SW 1271 (cell line): ENCODE measurements around the gene SULF2.

Experiments used
- DNase-seq, 2 experiments: peaks; one replicate each; lab custom pipeline; 2025; lab: John Stamatoyannopoulos, UW

SULF2 gene

DNA sequence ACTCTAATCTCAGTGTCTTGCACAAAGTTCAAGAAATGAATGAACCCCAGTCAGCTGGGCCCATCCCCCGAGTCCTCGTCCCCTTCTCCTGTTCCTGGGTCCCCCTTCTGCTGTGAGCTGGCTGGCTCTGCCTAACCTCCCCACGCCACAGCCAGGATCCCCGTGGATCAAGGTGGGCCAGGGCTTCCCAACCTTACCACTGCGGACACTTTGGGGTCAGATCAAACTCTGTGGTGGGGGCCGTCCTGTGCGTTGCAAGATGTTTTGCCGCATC, 116.2 kb downstream of the SULF2 start:
- no peak for DNase-seq

DNA sequence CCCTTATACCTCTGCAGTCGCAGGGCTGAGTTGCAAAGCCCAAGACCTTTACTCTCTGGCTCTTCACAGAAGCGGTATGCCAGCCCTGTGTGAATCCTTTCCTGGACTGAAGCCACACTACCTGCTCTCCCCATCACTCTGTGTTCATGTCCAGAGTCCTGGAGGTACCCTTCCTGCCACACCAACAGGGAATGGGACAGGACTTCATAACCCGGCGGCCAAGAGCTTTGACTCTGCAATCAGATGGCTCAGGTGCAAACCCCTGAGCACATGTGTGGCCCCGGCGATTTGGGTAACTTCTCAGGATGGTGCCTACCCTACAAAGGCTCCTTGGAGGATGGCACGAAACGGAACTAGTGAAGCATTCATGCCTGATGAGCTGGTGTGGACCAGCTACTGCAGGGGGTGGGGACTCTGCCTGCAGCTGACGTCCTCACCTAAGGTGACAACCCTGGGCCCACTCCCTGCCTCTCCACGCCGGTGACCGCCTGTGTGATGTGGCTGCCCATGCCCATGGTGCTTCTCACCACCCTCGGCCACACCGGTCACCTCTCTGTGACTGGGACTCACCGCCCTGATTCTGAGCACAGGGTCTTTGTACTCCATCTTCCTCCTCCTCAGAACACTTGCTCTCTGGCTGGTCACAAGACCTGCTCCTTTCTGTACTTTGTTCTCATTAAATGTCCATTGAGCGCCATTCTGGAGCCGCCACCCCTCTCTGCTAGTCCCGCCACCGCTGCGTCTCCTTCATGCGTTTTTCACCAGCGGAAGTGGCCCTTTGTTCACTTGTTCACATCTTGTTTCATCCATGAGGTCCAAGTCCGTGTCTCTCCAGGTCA, 116.7 kb downstream of the SULF2 start:
- DNase-seq: no peak

DNA sequence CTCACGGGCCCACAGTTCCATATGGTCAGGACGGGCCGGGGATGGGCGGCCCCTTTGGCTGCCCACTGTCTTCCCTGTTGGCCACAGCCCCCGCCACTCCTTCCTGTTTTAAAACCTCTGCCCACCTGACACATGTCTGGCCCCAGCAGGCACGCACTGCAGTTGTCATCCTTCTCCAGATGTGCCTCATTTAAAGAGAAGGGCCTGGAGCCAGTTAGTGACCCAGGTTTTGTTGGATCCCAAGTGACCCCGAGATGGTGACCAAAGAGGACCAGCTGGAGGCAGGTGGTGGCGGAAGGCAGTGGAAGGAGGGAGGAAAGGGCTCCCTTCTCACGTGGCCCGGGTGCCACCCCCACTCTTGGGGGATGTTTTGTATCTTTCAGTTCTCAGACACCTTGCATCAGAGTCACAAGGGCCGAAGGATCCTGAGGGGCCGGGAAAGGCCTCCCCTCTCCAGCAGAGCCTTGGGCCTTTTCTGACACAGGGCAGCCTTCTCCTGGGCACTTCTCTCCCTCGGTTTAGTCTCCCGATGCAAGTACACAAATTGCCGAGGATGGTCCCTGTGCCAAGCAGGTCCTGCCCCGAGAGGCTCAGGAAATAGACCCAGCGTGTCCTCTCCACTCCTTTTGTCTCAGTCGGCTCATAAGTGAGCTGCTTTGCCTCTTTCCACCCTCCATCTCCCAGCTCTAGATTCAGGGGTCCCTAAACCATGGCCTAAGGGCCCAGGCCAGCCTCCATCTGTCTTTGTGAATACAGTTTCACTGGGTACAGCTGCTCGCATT, 117.6 kb downstream of the SULF2 start:
- no peak for DNase-seq

- no peak for DNase-seq
These were observed 118.2 kb downstream of the SULF2 start for GRCh38 chr20:47667086-47667485.

GRCh38 chr20:47666304-47666703, 119.0 kb downstream of the SULF2 start:
- DNase-seq: no peak

DNA sequence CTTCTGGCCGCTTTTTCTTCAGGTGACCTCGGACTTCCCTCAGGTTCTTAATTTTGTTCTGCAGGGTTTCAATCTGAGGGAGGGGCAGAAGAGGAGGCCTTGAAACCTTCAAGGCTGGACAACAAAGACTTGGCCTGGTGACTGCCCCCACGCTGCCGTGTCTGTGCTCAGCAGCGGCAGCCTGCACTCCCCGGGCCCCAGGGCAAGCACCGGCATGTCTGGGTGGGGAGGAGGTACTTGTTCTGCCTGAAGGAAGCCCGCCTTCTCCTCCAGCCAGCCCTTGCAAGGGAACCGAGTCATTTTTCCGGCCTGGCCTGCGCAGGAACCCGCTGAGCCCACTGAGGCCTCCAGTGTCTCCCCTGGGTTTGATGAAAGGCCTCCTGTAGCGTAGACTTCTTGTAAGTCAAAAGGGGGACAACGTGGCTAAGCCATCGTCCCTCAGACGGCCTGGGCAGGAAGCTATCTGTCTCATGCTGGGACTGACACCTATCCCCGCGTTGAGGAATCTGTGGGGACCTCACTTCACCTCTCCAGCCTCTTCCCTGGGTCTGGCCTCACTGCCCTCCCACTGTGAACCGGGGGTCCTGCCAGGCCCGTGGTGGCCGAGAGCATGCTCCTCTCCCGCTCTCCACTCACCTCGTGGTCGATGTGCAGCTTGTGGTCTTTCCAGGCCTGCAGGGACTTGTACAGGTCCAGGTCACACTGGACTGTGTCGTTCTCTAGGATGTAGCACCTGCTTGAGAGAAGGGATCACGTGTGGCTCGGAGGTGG, 119.9 kb downstream of the SULF2 start:
- no peak for DNase-seq

GRCh38 chr20:47664744-47665143, 120.5 kb downstream of the SULF2 start:
- DNase-seq: no peak

DNA sequence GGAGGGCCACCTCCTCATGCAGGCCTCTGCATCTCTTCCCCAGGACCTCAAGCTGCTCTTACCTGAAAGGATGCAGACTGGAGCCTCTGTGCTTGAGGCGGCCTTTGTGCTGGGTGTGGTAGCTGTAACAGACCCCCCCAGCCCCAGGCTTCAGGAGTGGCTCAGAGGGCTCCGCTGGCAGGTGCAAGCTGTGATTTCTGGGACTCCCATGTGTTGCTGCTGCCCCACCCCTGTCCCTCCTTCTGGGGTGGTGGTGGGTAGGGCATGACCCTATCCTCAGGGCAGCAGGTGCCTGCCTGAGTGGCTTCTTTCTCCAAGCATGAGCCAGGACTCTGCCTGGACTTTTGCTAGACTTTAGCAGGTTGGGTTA, 121.2 kb downstream of the SULF2 start:
- no peak for DNase-seq

- DNase-seq: peak; percentile 28 to 47
These were observed 121.8 kb downstream of the SULF2 start for GRCh38 chr20:47663354-47664067.

DNA sequence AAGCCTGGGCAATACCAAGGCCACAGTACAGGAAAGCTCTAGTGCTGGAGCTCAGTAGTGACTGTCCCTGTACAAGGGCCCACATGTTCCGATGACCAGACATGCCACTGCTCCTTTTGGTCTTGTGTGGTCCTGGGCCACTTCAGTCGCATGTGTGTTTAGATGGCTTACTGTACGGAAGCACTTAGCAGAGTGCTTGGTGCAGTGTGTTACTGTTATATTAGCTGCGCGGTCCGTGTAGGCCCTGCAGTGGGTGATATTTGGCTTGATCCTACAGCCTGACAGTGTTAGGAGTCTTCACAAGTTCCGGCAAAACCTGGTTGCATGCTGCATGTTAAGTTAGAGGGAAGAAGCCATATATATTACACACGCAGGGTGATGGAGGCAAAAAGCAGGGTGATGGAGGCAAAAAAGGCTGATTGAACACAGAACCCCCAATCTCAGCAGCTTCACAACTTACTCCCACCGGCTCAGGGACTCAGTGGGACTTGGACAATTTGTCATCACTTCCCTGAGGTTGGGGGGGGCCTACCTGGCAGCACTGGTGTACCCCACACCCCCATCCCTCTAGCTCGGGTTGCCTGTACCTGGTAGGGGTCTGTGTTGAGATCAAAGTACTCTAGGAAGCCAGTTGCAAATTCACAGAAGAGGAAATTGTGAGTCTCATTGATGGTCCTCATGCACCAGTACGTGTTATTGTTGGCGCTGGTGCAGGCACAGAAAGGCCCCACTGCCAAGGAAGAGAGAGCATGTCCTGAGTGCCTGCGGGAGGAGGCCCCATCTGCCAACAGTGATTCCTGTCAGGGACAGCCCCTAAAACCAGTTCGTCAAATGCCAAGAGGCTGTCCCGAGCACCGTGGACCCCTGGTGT, 122.6 kb downstream of the SULF2 start:
- no peak for DNase-seq

- no peak for DNase-seq
These were observed 123.6 kb downstream of the SULF2 start for GRCh38 chr20:47661714-47662113.

GRCh38 chr20:47660983-47661700, 124.1 kb downstream of the SULF2 start:
- no peak for DNase-seq

DNA sequence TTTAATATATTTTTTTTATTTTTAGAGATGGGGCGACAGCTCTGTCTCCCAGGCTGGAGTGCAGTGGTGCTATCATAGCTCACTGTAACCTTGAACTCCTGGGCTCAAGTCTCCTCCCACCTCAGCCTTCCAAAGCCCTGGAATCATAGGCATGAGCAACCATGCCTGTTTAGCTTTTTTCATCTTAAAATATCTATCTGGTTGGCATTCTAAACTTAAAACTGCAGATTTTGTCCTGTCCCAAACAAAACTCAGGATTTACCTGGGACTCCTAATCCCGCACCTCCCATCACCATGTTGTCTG, 124.7 kb downstream of the SULF2 start:
- DNase-seq: no peak

DNA sequence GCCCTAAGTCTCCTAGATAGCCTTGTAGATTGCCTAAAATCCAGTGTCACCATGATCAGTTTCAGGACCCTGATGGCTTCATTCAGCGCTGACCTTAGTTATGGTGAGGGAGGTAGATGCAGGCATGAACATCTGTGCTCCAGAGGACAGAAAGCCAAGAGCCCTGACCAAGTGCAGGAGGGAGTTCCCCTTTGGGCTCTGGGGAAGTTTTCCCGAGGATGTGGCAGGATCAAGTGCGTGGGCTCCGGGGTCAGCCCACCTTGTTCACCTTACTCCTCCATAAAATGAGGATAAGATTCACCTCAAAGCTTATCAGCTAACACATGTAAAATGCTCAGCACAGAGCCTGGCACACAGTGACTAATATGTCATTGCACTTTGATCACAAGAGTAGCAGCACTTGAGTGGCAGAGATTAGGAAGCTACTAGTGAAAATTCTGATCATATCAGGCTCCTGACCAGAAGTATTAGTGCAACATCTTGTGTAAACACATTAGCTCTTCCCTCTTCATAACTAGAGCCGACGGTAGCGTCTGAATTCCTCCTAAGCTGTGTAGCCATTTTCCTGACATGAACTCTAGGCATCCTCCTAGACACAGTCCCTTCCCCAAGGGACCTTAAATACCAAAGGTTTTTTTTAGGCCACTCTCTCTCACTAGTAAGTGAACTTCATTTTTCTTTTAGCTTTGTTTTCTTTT, 125.2 kb downstream of the SULF2 start:
- no peak for DNase-seq

DNA sequence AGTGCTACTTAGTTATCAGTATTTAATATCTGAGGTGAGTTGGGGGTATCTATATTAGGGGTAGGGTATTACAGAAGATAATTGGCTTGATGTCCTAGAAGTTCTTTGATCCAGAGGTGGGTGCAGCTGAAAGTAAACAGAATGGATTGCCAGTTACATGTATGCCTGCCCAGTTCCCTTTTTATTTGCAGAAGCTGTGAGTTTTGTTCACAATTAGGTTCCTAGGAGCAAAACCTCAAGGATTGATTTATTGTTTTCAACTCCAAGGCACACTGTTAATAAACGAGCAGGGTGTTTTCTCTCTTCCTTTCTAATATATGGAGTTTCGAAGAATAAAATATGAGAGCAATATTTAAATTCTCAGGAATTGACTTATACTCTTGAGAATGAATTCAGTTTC, 129.0 kb downstream of the SULF2 start:
- DNase-seq: no peak

DNA sequence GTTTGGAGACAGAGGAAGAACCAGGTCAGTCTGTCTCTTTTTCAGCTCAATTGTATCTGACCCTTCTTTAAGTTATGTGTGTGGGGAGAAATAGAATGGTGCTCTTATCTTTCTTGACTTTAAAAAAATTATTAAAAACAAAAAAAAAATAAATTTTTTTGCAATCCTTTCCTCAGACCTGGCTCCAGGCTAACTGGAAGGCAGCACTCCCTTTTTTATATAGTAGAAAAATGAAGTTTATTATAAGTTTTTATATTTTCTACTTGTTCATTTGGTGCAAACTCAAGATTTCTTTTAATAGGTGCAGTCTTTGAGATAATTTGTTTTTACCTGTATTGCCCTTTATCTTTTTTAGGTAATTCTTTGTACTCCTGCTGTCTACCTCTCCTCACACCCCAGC, 129.6 kb downstream of the SULF2 start:
- no peak for DNase-seq

DNA sequence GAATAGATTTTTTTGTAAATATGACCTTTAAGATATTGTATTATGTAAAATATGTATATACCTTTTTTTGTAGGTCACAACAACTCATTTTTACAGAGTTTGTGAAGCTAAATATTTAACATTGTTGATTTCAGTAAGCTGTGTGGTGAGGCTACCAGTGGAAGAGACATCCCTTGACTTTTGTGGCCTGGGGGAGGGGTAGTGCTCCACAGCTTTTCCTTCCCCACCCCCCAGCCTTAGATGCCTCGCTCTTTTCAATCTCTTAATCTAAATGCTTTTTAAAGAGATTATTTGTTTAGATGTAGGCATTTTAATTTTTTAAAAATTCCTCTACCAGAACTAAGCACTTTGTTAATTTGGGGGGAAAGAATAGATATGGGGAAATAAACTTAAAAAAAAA, 130.9 kb downstream of the SULF2 start:
- no peak for DNase-seq

DNA sequence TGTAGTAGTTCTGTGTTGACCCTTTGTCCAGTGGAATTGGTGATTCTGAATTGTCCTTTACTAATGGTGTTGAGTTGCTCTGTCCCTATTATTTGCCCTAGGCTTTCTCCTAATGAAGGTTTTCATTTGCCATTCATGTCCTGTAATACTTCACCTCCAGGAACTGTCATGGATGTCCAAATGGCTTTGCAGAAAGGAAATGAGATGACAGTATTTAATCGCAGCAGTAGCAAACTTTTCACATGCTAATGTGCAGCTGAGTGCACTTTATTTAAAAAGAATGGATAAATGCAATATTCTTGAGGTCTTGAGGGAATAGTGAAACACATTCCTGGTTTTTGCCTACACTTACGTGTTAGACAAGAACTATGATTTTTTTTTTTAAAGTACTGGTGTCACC, 131.4 kb downstream of the SULF2 start:
- no peak for DNase-seq

GRCh38 chr20:47652794-47653193, 132.5 kb downstream of the SULF2 start:
- no peak for DNase-seq

- DNase-seq: no peak
These were observed 133.0 kb downstream of the SULF2 start for GRCh38 chr20:47652301-47652700.
